Measurements from ENCODE around the gene YWHAE. TPM values are rescaled to one million over a fixed set of nuclear protein-coding genes. Genes with fewer than 3 reads are reported as not detected.

Gene YWHAE
- total and polyA plus RNA-seq, 2 donors, result 160 to 264 TPM

DNA sequence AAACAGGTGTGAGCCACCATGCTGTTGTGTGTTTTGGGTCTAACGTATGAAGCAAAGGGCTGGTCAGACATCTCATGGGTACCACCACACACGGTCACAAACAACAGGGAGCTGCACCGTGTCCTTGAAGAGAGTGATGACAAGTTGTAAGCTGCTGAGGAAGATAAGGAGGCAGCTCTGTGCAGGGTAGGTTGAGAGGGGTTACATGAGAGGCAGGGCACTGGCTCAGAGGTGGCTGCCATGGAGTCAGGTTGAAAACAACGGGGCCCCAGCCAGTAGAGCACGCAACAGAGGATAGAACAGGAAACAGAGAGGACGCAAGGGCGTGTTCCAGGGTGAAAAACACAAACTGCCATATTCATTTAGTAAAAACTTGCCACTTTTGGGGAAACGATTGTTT lies 68.3 kb downstream of the YWHAE start:
- Histone ChIP-seq H3K27ac (ENCODE audit: low read depth in 1 of 2, low read length in 1 of 2) (no peak overlapping the region), H3K4me1 (ENCODE audit: control insufficient read depth in 2 of 2, insufficient read depth in 2 of 2, low read length in 2 of 2) (peaks cover 0 to 3% of the 10 kb centered on the region in 2 donors), H3K27me3 (ENCODE audit: control insufficient read depth in 2 of 2, insufficient read depth in 1 of 2, low read length in 1 of 2) (peaks cover 0 to 2% of the 10 kb centered on the region in 2 donors), H3K9me3 (ENCODE audit: control insufficient read depth in 2 of 2, insufficient read depth in 1 of 2, low read length in 1 of 2) (no peaks in the 10 kb centered on the region), H3K4me3 (ENCODE audit: low read length in 2 of 2) (no peak overlapping the region), H3K36me3 (ENCODE audit: control insufficient read depth in 2 of 2, insufficient read depth in 2 of 2, low read length in 1 of 2) (no peaks in the 10 kb centered on the region)
- DNase-seq (ENCODE audit: low read depth in 6 of 9, low spot score in 9 of 9), result peak in 3 of 9 donors; percentile 10 to 46 (median 20)
- 69% methylated on average over 8 of the region's 8 CpGs for WGBS

DNA sequence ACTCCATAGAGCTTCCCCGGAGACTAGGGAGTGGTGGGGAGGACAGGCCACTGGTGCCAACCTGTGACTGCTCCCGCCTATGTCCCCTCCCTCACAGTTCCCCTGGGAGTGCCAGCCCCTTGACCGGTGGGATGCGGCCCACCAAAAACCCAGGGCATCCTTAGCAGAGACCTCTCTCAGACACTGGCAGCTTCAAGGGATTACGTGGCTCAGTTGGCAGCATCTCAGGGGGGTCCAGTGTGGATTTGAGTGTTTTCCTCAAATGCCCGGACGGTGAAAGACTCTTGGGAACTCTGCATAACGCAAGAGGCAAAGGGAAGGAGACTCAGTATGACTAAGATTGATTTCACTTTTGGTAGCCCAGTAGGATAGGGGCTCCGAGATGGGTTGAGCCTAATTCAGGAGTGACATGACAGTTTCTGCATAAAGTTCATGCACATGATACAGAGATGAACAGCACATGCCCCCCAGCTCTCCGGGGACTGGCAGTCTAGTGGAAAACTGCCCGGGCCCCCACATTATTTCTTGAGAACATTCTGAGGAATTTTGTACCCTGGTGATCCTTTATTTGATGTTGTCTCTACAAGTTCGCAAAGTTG lies 70.2 kb downstream of the YWHAE start:
- H3K36me3 ChIP-seq (ENCODE audit: control insufficient read depth in 2 of 2, insufficient read depth in 2 of 2, low read length in 1 of 2), result no peaks in the 10 kb centered on the region
- H3K9me3 ChIP-seq (ENCODE audit: control insufficient read depth in 2 of 2, insufficient read depth in 1 of 2, low read length in 1 of 2), result no peaks in the 10 kb centered on the region
- no peak for DNase-seq (ENCODE audit: low read depth in 6 of 9, low spot score in 9 of 9)
- WGBS, result 90% methylated on average over 12 of the region's 12 CpGs
- H3K27me3 ChIP-seq (ENCODE audit: control insufficient read depth in 2 of 2, insufficient read depth in 1 of 2, low read length in 1 of 2), result peaks cover 0 to 6% of the 10 kb centered on the region in 2 donors
- peaks cover 0 to 3% of the 10 kb centered on the region in 2 donors for H3K4me1 ChIP-seq (ENCODE audit: control insufficient read depth in 2 of 2, insufficient read depth in 2 of 2, low read length in 2 of 2)
- H3K4me3 ChIP-seq (ENCODE audit: low read length in 2 of 2), result no peak overlapping the region
- no peak overlapping the region for H3K27ac ChIP-seq (ENCODE audit: low read depth in 1 of 2, low read length in 1 of 2)

DNA sequence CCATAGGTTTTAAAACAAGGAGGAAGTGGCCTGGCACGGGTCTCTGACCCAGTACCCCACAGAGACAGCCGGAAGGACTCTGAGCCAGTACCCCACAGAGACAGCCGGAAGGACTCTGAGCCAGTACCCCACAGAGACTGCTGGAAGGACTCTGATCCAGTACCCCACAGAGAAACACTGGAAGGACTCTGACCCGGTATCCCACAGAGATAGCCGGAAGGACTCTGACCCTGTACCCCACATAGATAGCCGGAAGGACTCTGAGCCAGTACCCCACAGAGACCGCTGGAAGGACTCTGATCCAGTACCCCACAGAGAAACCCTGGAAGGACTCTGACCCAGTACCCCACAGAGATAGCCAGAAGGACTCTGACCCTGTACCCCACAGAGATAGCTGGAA lies 71.6 kb downstream of the YWHAE start:
- H3K27ac ChIP-seq (ENCODE audit: low read depth in 1 of 2, low read length in 1 of 2), result no peak overlapping the region
- peaks cover 0 to 3% of the 10 kb centered on the region in 2 donors for H3K4me1 ChIP-seq (ENCODE audit: control insufficient read depth in 2 of 2, insufficient read depth in 2 of 2, low read length in 2 of 2)
- no peak for DNase-seq (ENCODE audit: low read depth in 6 of 9, low spot score in 9 of 9)
- WGBS, result 57% methylated on average over 7 of the region's 7 CpGs
- no peaks in the 10 kb centered on the region for H3K36me3 ChIP-seq (ENCODE audit: control insufficient read depth in 2 of 2, insufficient read depth in 2 of 2, low read length in 1 of 2)
- no peak overlapping the region for H3K4me3 ChIP-seq (ENCODE audit: low read length in 2 of 2)
- peaks cover 0 to 9% of the 10 kb centered on the region in 2 donors for H3K27me3 ChIP-seq (ENCODE audit: control insufficient read depth in 2 of 2, insufficient read depth in 1 of 2, low read length in 1 of 2)
- no peaks in the 10 kb centered on the region for H3K9me3 ChIP-seq (ENCODE audit: control insufficient read depth in 2 of 2, insufficient read depth in 1 of 2, low read length in 1 of 2)

DNA sequence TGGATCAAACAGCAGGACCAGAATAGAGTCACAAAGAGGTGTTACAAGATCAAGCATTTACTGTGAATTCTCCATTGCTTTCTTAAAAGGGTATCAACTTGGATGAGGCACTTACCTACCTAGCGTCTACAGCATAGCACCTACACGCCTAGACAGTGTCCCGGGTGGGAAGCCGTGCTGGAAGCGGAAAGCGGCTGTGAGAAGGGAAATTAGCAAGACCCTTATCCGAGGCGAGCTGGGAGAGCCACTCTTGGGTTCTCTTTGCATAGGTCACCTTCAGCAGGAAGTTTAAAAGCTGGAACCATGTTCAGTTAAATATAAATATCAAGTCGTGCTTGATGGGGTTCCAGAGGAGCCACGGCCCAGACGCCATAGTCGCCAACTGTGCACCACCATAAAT lies 74.3 kb downstream of the YWHAE start:
- H3K36me3 ChIP-seq (ENCODE audit: control insufficient read depth in 2 of 2, insufficient read depth in 2 of 2, low read length in 1 of 2), result no peaks in the 10 kb centered on the region
- H3K27me3 ChIP-seq (ENCODE audit: control insufficient read depth in 2 of 2, insufficient read depth in 1 of 2, low read length in 1 of 2), result peaks cover 0 to 9% of the 10 kb centered on the region in 2 donors
- no peaks in the 10 kb centered on the region for H3K4me1 ChIP-seq (ENCODE audit: control insufficient read depth in 2 of 2, insufficient read depth in 2 of 2, low read length in 2 of 2)
- no peak for DNase-seq (ENCODE audit: low read depth in 6 of 9, low spot score in 9 of 9)
- WGBS, result 84% methylated on average over 12 of the region's 12 CpGs
- no peaks in the 10 kb centered on the region for H3K9me3 ChIP-seq (ENCODE audit: control insufficient read depth in 2 of 2, insufficient read depth in 1 of 2, low read length in 1 of 2)
- no peak overlapping the region for H3K4me3 ChIP-seq (ENCODE audit: low read length in 2 of 2)
- H3K27ac ChIP-seq (ENCODE audit: low read depth in 1 of 2, low read length in 1 of 2), result no peak overlapping the region

DNA sequence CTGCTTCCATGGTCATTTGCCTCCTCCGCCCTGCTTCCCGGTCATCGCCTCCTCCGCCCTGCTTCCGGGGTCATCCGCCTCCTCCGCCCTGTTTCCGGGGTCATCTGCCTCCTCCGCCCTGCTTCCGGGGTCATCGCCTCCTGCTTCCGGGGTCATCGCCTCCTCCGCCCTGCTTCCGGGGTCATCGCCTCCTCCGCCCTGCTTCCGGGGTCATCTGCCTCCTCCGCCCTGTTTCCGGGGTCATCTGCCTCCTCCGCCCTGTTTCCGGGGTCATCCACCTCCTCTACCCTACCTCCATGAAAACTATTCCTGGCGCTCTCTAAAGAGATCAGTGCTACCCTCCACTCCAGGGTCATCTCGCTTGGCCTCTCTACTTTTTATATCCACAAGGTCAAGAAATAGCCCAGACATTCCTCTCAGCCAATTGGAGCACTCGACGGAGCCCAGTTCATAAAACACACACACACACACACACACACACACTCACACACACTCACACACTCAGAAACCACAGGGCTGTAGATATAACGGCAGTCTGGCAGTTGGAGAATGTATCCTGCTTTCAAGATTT lies 75.7 kb downstream of the YWHAE start:
- H3K4me1 ChIP-seq (ENCODE audit: control insufficient read depth in 2 of 2, insufficient read depth in 2 of 2, low read length in 2 of 2), result no peaks in the 10 kb centered on the region
- peaks cover 0 to 7% of the 10 kb centered on the region in 2 donors for H3K27me3 ChIP-seq (ENCODE audit: control insufficient read depth in 2 of 2, insufficient read depth in 1 of 2, low read length in 1 of 2)
- no peak overlapping the region for H3K4me3 ChIP-seq (ENCODE audit: low read length in 2 of 2)
- 86% methylated on average over 27 of the region's 27 CpGs for WGBS
- H3K27ac ChIP-seq (ENCODE audit: low read depth in 1 of 2, low read length in 1 of 2), result no peak overlapping the region
- no peak for DNase-seq (ENCODE audit: low read depth in 6 of 9, low spot score in 9 of 9)
- H3K36me3 ChIP-seq (ENCODE audit: control insufficient read depth in 2 of 2, insufficient read depth in 2 of 2, low read length in 1 of 2), result no peaks in the 10 kb centered on the region
- no peaks in the 10 kb centered on the region for H3K9me3 ChIP-seq (ENCODE audit: control insufficient read depth in 2 of 2, insufficient read depth in 1 of 2, low read length in 1 of 2)

DNA sequence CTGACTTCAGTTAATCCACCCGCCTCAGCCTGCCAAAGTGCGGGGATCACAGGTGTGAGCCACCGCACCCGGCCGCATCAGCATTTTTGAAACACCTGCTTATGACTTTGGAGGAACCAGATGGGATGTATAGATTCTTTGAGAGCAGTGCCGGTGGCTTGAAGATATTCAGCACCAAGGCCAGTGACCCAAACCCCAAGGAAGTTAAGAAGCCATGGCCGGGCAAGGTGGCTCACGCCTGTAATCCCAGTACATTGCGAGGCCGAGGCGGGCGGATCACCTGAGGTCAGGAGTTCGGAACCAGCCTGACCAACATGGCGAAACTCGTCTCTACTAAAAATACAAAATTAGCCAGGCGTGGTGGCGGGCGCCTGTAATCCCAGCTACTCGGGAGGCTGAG lies 76.7 kb downstream of the YWHAE start:
- Histone ChIP-seq H3K4me1 (ENCODE audit: control insufficient read depth in 2 of 2, insufficient read depth in 2 of 2, low read length in 2 of 2) (no peaks in the 10 kb centered on the region), H3K27ac (ENCODE audit: low read depth in 1 of 2, low read length in 1 of 2) (no peak overlapping the region), H3K36me3 (ENCODE audit: control insufficient read depth in 2 of 2, insufficient read depth in 2 of 2, low read length in 1 of 2) (no peaks in the 10 kb centered on the region), H3K9me3 (ENCODE audit: control insufficient read depth in 2 of 2, insufficient read depth in 1 of 2, low read length in 1 of 2) (no peaks in the 10 kb centered on the region), H3K27me3 (ENCODE audit: control insufficient read depth in 2 of 2, insufficient read depth in 1 of 2, low read length in 1 of 2) (peaks cover 0 to 7% of the 10 kb centered on the region in 2 donors), H3K4me3 (ENCODE audit: low read length in 2 of 2) (no peak overlapping the region)
- WGBS, result 89% methylated on average over 19 of the region's 19 CpGs
- no peak for DNase-seq (ENCODE audit: low read depth in 6 of 9, low spot score in 9 of 9)

DNA sequence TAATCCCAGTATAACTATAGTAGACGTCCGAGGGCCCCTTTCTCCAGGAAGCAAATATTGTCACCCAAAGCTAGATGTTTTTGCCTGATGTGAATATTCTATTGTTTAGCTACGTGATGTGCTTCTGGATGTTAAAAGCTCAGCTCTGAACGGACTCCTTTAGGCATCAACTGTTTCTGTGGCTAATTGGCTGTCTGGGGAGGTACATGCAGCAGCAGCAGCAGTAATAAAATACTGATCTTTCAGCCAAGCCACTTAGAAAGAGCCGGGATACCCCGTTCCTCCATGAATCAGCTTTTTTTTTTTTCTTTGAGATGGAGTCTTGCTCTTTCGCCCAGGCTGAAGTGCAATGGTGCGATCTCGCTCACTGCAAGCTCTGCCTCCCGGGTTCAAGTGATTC lies 77.5 kb downstream of the YWHAE start:
- Histone ChIP-seq H3K9me3 (ENCODE audit: control insufficient read depth in 2 of 2, insufficient read depth in 1 of 2, low read length in 1 of 2) (no peaks in the 10 kb centered on the region), H3K27me3 (ENCODE audit: control insufficient read depth in 2 of 2, insufficient read depth in 1 of 2, low read length in 1 of 2) (peaks cover 0 to 7% of the 10 kb centered on the region in 2 donors), H3K4me3 (ENCODE audit: low read length in 2 of 2) (no peak overlapping the region), H3K36me3 (ENCODE audit: control insufficient read depth in 2 of 2, insufficient read depth in 2 of 2, low read length in 1 of 2) (no peaks in the 10 kb centered on the region), H3K27ac (ENCODE audit: low read depth in 1 of 2, low read length in 1 of 2) (no peak overlapping the region), H3K4me1 (ENCODE audit: control insufficient read depth in 2 of 2, insufficient read depth in 2 of 2, low read length in 2 of 2) (no peaks in the 10 kb centered on the region)
- WGBS, result 86% methylated on average over 10 of the region's 10 CpGs
- no peak for DNase-seq (ENCODE audit: low read depth in 6 of 9, low spot score in 9 of 9)

DNA sequence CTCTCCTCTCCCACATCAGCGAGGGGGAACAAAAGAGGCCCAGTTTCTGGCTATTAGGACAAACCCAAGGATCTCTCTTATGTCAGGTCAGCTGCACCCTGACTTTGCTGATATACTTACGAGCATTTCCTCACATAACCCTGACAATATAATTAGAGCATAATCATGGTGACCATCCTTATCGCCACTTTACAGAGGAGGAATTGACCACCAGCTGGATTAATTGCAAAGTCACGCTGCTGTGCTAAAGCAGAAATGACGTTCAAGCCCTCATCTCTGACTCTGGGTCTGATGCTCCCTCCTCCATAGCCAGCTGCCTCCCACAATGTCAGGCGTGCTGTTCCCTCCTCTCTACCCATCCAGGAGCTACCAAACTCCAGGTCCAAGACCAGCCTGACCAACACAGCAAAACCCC lies 78.0 kb downstream of the YWHAE start:
- 77% methylated on average over 6 of the region's 6 CpGs for WGBS

DNA sequence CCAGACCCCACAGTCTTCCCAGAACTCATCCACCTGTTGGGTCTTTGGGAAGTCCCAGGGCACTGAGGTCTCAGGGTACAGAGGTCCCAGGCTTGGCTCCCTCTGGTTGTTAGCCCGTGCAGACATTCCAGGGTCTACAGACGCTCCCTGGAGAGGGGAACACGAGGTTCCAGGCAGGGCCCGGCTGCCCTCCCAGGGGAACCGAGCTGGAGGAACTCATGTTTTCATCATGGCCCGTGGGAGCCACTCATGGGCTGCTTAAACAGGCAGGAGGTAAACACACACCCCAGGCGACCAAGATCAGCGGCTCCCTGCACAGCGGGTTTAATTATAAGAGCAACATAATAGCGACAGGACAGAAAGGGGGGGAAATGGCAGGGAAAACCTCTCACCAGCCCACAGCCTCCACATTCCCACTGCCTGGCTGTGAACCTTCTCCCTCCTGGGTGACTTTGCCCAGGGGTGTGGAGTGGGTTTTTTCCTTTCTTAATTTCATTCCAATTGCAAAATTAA lies 84.1 kb downstream of the YWHAE start:
- H3K9me3 ChIP-seq (ENCODE audit: control insufficient read depth in 2 of 2, insufficient read depth in 1 of 2, low read length in 1 of 2), result no peaks in the 10 kb centered on the region
- H3K27ac ChIP-seq (ENCODE audit: low read depth in 1 of 2, low read length in 1 of 2), result no peak overlapping the region
- WGBS, result 80% methylated on average over 10 of the region's 10 CpGs
- H3K27me3 ChIP-seq (ENCODE audit: control insufficient read depth in 2 of 2, insufficient read depth in 1 of 2, low read length in 1 of 2), result peaks cover 0 to 19% of the 10 kb centered on the region in 2 donors
- H3K4me3 ChIP-seq (ENCODE audit: low read length in 2 of 2), result no peak overlapping the region
- no peaks in the 10 kb centered on the region for H3K36me3 ChIP-seq (ENCODE audit: control insufficient read depth in 2 of 2, insufficient read depth in 2 of 2, low read length in 1 of 2)
- H3K4me1 ChIP-seq (ENCODE audit: control insufficient read depth in 2 of 2, insufficient read depth in 2 of 2, low read length in 2 of 2), result no peaks in the 10 kb centered on the region
- DNase-seq (ENCODE audit: low read depth in 6 of 9, low spot score in 9 of 9), result no peak

More for the DNA sequence above, 78.0 kb downstream of the YWHAE start:
- DNase-seq (ENCODE audit: low read depth in 6 of 9, low spot score in 9 of 9), result no peak
- no peaks in the 10 kb centered on the region for H3K9me3 ChIP-seq (ENCODE audit: control insufficient read depth in 2 of 2, insufficient read depth in 1 of 2, low read length in 1 of 2)
- no peaks in the 10 kb centered on the region for H3K36me3 ChIP-seq (ENCODE audit: control insufficient read depth in 2 of 2, insufficient read depth in 2 of 2, low read length in 1 of 2)
- H3K4me3 ChIP-seq (ENCODE audit: low read length in 2 of 2), result no peak overlapping the region
- H3K27me3 ChIP-seq (ENCODE audit: control insufficient read depth in 2 of 2, insufficient read depth in 1 of 2, low read length in 1 of 2), result peaks cover 0 to 7% of the 10 kb centered on the region in 2 donors
- H3K4me1 ChIP-seq (ENCODE audit: control insufficient read depth in 2 of 2, insufficient read depth in 2 of 2, low read length in 2 of 2), result no peaks in the 10 kb centered on the region
- no peak overlapping the region for H3K27ac ChIP-seq (ENCODE audit: low read depth in 1 of 2, low read length in 1 of 2)
